Esophagus squamous epithelium (tissue), 5 donors: Measurements from ENCODE around the gene PDIK1L. TPM values are rescaled to one million over a fixed set of nuclear protein-coding genes. Genes with fewer than 3 reads are reported as not detected.
A peak's percentile ranks its signal among the peaks of the same experiment; 100 is the strongest.

Experiments
- DNase-seq: peaks from one replicate; lab custom pipeline; 2025; lab: John Stamatoyannopoulos, UW
- H3K27ac ChIP-seq, 4 donors: fragments of 200-600 bp; sonication (generic); one replicate each; pipeline ENCODE4 v1.5.1; 2016 to 2019; ENCODE audit warnings: mild to moderate bottlenecking in 1 of 4
- H3K27me3 ChIP-seq, 4 donors: fragments of 200-600 bp; sonication (generic); 1 replicate in 3 of 4; 2 replicates in 1 of 4; pipeline versions ENCODE4 v1.5.1 to v1.6.0; 2017 to 2021; ENCODE audit warnings: antibody characterized with exemption in 1 of 4
- H3K36me3 ChIP-seq, 3 donors: fragments of 200-600 bp; sonication (generic); one replicate each; pipeline ENCODE4 v1.5.1; 2016 to 2019
- H3K4me1 ChIP-seq, 3 donors: fragments of 200-600 bp; sonication (generic); one replicate each; pipeline ENCODE4 v1.5.1; 2017 to 2019
- H3K4me3 ChIP-seq, 4 donors: fragments of 200-600 bp; sonication (generic); 1 replicate in 3 of 4; 2 replicates in 1 of 4; pipeline ENCODE4 v1.5.1; 2016 to 2019; ENCODE audit warnings: mild to moderate bottlenecking in 2 of 4, moderate library complexity in 1 of 4
- H3K9me3 ChIP-seq, 3 donors: fragments of 200-600 bp; sonication (generic); one replicate each; pipeline ENCODE4 v1.5.1; 2016 to 2019
- POLR2A ChIP-seq, 4 donors: fragments of 450-650 bp; IDR thresholded peaks; one replicate each; pipeline ENCODE4 v1.6.1; 2017; ENCODE audit warnings: antibody characterized with exemption in 4 of 4, mild to moderate bottlenecking in 4 of 4, moderate library complexity in 3 of 4
- WGBS, 2 donors: methylation state at CpG; one replicate each; pipeline ENCODE4 v1.1.5; 2018; 5-methylcytosine and 5-hydroxymethylcytosine counted together
- intact Hi-C: fragments of 100-400 bp; cut with DNase I; formaldehyde crosslinking; loops from one replicate; pipeline ENCODE4 v1.15.0; 2022
- total RNA-seq, 4 donors: library from RNA; depleted of rRNA; stranded (reverse); fragments of >200 nt; gene quantifications; one replicate each; pipeline ENCODE4 v1.1.0, GENCODE V29; 2016
- TF ChIP-seq, protein P1 (sequence below), 6 experiments: fragments of 450-650 bp in 4 of 6; fragments of 200-600 bp in 2 of 6; sonication (generic) in 2 of 6; IDR thresholded peaks; one replicate each; pipeline ENCODE4 v1.5.1; 2016 to 2019; ENCODE audit warnings: antibody characterized with exemption in 6 of 6, mild to moderate bottlenecking in 4 of 6, moderate library complexity in 4 of 6
- donor health status: DM: yes; HTN: yes; CAD: no.

Gene PDIK1L
- total RNA-seq, 4 donors from 2014 or later: 5.6 to 14.0 (median 8.3) TPM

GRCh38 chr1:26158908-26159742 is 47.5 kb downstream of the PDIK1L start, which contains the start of gene FAM110D:
FAM110D (plus strand) TSS chr1:26159079; CDS start chr1:26161292, 2,213 bp downstream.
- intact Hi-C loops: loop anchor here (5.0 kb wide), 1 partner anchor 127 kb away; no protein-coding TSS in a partner anchor
- peak in 1 of 4 donors; percentile 21 for TF ChIP-seq POLR2A (IDR thresholded peaks at IDR 0.05)
- TF ChIP-seq, protein P1, sequence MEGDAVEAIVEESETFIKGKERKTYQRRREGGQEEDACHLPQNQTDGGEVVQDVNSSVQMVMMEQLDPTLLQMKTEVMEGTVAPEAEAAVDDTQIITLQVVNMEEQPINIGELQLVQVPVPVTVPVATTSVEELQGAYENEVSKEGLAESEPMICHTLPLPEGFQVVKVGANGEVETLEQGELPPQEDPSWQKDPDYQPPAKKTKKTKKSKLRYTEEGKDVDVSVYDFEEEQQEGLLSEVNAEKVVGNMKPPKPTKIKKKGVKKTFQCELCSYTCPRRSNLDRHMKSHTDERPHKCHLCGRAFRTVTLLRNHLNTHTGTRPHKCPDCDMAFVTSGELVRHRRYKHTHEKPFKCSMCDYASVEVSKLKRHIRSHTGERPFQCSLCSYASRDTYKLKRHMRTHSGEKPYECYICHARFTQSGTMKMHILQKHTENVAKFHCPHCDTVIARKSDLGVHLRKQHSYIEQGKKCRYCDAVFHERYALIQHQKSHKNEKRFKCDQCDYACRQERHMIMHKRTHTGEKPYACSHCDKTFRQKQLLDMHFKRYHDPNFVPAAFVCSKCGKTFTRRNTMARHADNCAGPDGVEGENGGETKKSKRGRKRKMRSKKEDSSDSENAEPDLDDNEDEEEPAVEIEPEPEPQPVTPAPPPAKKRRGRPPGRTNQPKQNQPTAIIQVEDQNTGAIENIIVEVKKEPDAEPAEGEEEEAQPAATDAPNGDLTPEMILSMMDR (IDR thresholded peaks at IDR 0.05): no peak
- WGBS, 2 donors: 24 to 48% methylated on average over 2 to 4 of the region's 6 CpGs
- no peaks in the 10 kb centered on the region for H3K36me3 ChIP-seq
- no peaks in the 10 kb centered on the region for H3K9me3 ChIP-seq
- H3K27me3 ChIP-seq: peaks cover 0 to 81% (median 0%) of the 10 kb centered on the region in 4 donors
- no peak for DNase-seq
- H3K4me1 ChIP-seq: peaks cover 21 to 51% (median 23%) of the 10 kb centered on the region in 3 donors
- peak within 1 kb of the TSS in 3 of 4 donors; percentile 49 to 68 (median 64) for H3K27ac ChIP-seq
- peak within 1 kb of the TSS; percentile 0 to 75 (median 54) for H3K4me3 ChIP-seq

- Histone ChIP-seq H3K27me3 (peaks cover 0 to 77% (median 0%) of the 10 kb centered on the region in 4 donors), H3K4me1 (peaks cover 21 to 57% (median 29%) of the 10 kb centered on the region in 3 donors), H3K36me3 (no peaks in the 10 kb centered on the region), H3K27ac (peak overlapping the region in 3 of 4 donors; percentile 49 to 68 (median 64)), H3K9me3 (no peaks in the 10 kb centered on the region), H3K4me3 (peak overlapping the region; percentile 0 to 75 (median 54))
- WGBS, 2 donors: 63 to 76% methylated on average over 4 of the region's 4 CpGs
- DNase-seq: no peak
- TF ChIP-seq POLR2A (IDR thresholded peaks at IDR 0.05): no peak
- TF ChIP-seq, protein P1 (IDR thresholded peaks at IDR 0.05): no peak
- intact Hi-C loops: loop anchor here (5.0 to 10.0 kb wide), 2 partner anchors 127 to 155 kb away; partner anchors contain the start of gene CD52
Observed at GRCh38 chr1:26159743-26160039, 48.1 kb downstream of the PDIK1L start.

GRCh38 chr1:26160527-26161414 is 49.1 kb downstream of the PDIK1L start:
- Histone ChIP-seq H3K4me3 (peak overlapping the region; percentile 31 to 75 (median 54)), H3K9me3 (no peaks in the 10 kb centered on the region), H3K4me1 (peaks cover 21 to 60% (median 31%) of the 10 kb centered on the region in 3 donors), H3K36me3 (no peaks in the 10 kb centered on the region), H3K27ac (peak overlapping the region in 2 of 4 donors; percentile 39 to 68), H3K27me3 (peaks cover 0 to 66% (median 0%) of the 10 kb centered on the region in 4 donors)
- DNase-seq: no peak
- intact Hi-C loops: loop anchor here (10.0 kb wide), 1 partner anchor 154 kb away; the partner anchor contains the start of gene CD52
- 57 to 60% methylated on average over 3 to 7 of the region's 18 CpGs for WGBS, 2 donors
- TF ChIP-seq, protein P1 (IDR thresholded peaks at IDR 0.05): no peak
- no peak for TF ChIP-seq POLR2A (IDR thresholded peaks at IDR 0.05)

GRCh38 chr1:26161415-26162219 is 50.0 kb downstream of the PDIK1L start:
- Histone ChIP-seq H3K27me3 (peaks cover 0 to 58% (median 0%) of the 10 kb centered on the region in 4 donors), H3K27ac (peak overlapping the region; percentile 19 to 68 (median 50)), H3K9me3 (no peaks in the 10 kb centered on the region), H3K4me3 (peak overlapping the region; percentile 31 to 75 (median 54)), H3K4me1 (peaks cover 21 to 59% (median 30%) of the 10 kb centered on the region in 3 donors), H3K36me3 (no peaks in the 10 kb centered on the region)
- intact Hi-C loops: loop anchor here (10.0 kb wide), 1 partner anchor 153 kb away; the partner anchor contains the start of gene CD52
- DNase-seq: no peak
- WGBS, 2 donors: 0% methylated on average over 2 of the region's 98 CpGs; no CpG with 5 or more reads in 1 of the 2 donors
- no peak for TF ChIP-seq POLR2A (IDR thresholded peaks at IDR 0.05)
- TF ChIP-seq, protein P1 (IDR thresholded peaks at IDR 0.05): peak in 3 of 6 experiments; percentile 8 to 28 (median 20)
